HEK293T (cell line): Measurements from ENCODE around the gene CALM1.

ENCODE experiments used
- CTCF ChIA-PET: fragments of 350-600 bp; formaldehyde crosslinking; extraction: SDS; loops from one replicate; lab custom pipeline; 2021; ENCODE audit warnings: antibody characterized with exemption, inconsistent platforms; lab: Yijun Ruan, JAX
- POLR2A ChIA-PET: fragments of 350-600 bp; formaldehyde crosslinking; extraction: SDS; loops from one replicate; lab custom pipeline; 2020; ENCODE audit warnings: antibody characterized with exemption, inconsistent platforms; lab: Yijun Ruan, JAX
- DNase-seq: peaks from one replicate; pipeline ENCODE4 v3.0.0; 2012; ENCODE audit warnings: mixed read lengths; ENCODE audit errors: extremely low spot score
- ARNT ChIP-seq: fragments of 450-650 bp; IDR thresholded peaks from 2 replicates; pipeline ENCODE4 v1.6.1; 2017; ENCODE audit warnings: mild to moderate bottlenecking
- BHLHE40 ChIP-seq: fragments of 450-650 bp; IDR thresholded peaks from 2 replicates; pipeline ENCODE4 v1.6.1; 2016; ENCODE audit warnings: mild to moderate bottlenecking, moderate library complexity, borderline replicate concordance
- CTBP1 ChIP-seq: fragments of 450-650 bp; IDR thresholded peaks from 2 replicates; pipeline ENCODE4 v1.6.1; 2016; ENCODE audit warnings: borderline replicate concordance
- ELF4 ChIP-seq: fragments of 450-650 bp; IDR thresholded peaks from 2 replicates; pipeline ENCODE4 v1.6.1; 2017; ENCODE audit warnings: antibody characterized with exemption
- FOXA1 ChIP-seq: fragments of 450-650 bp; IDR thresholded peaks from 2 replicates; pipeline ENCODE4 v1.6.1; 2016; ENCODE audit warnings: mild to moderate bottlenecking
- FOXK2 ChIP-seq: fragments of 450-650 bp; IDR thresholded peaks from 2 replicates; pipeline ENCODE4 v1.6.1; 2016; ENCODE audit warnings: mild to moderate bottlenecking
- FOXM1 ChIP-seq: fragments of 450-650 bp; IDR thresholded peaks from 2 replicates; pipeline ENCODE4 v1.6.1; 2017; ENCODE audit warnings: mild to moderate bottlenecking, borderline replicate concordance
- HDGF ChIP-seq: fragments of 450-650 bp; IDR thresholded peaks from 2 replicates; pipeline ENCODE4 v1.6.1; 2017; ENCODE audit warnings: antibody characterized with exemption, borderline replicate concordance
- L3MBTL2 ChIP-seq: fragments of 450-650 bp; conservative IDR thresholded peaks from 2 replicates; pipeline ENCODE4 v1.6.1; 2016; ENCODE audit warnings: mild to moderate bottlenecking
- LEF1 ChIP-seq: fragments of 450-650 bp; IDR thresholded peaks from 2 replicates; pipeline ENCODE4 v1.6.1; 2017; ENCODE audit warnings: mild to moderate bottlenecking, borderline replicate concordance
- NFRKB ChIP-seq: fragments of 450-650 bp; IDR thresholded peaks from 2 replicates; pipeline ENCODE4 v1.6.1; 2016; ENCODE audit warnings: mild to moderate bottlenecking, moderate library complexity
- SP1 ChIP-seq: fragments of 450-650 bp; IDR thresholded peaks from 2 replicates; pipeline ENCODE4 v1.6.1; 2017
- SUZ12 ChIP-seq: fragments of 450-650 bp; IDR thresholded peaks from 2 replicates; pipeline ENCODE4 v1.6.1; 2016; ENCODE audit warnings: mild to moderate bottlenecking
- TARDBP ChIP-seq: fragments of 450-650 bp; IDR thresholded peaks from 2 replicates; pipeline ENCODE4 v1.6.1; 2016
- ZNF384 ChIP-seq: fragments of 450-650 bp; IDR thresholded peaks from 2 replicates; pipeline ENCODE4 v1.6.1; 2016
- TF ChIP-seq, protein P1 (sequence below): fragments of 450-650 bp; IDR thresholded peaks from 2 replicates; pipeline ENCODE4 v1.6.1; 2016

Gene CALM1

DNA sequence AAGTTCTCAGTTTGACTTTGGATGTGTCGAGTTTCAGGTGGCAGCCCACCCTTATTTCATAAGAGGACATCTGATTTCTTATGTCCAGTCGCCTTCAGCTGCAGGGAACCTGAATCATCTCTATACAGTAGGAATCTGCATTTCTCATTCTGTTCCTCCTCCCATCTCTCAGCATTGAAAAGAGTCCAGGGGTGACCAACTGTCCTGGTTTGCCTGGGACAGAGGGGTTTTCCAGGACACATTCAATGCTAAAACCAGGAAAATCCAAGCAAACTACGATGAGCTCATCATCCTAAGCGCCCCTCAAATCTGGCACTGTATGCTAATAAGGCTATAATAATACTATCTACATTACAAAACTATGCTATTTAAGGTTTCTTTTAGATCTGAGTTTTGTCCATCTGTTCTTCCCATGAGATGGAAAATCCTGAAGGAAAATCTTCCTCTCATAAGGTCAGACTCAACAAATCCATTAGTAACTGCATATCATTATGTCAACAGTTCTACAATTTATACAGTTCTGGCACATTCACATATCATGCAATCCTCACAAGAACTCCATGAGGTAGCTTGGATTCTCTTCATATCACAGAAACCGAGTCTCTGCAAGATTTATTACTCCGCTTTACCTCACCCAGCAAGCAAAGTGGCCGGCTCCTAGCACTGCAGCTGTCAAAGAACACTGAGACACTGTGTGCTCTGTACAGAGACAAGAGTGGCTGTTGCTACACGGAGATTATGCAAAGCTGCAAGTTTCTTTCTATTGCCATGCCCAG, 15.6 kb upstream of the CALM1 start:
- TF ChIP-seq, protein P1, sequence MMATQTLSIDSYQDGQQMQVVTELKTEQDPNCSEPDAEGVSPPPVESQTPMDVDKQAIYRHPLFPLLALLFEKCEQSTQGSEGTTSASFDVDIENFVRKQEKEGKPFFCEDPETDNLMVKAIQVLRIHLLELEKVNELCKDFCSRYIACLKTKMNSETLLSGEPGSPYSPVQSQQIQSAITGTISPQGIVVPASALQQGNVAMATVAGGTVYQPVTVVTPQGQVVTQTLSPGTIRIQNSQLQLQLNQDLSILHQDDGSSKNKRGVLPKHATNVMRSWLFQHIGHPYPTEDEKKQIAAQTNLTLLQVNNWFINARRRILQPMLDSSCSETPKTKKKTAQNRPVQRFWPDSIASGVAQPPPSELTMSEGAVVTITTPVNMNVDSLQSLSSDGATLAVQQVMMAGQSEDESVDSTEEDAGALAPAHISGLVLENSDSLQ, result peak; percentile 68
- no peak for TF ChIP-seq FOXA1
- ChIA-PET POLR2A (interaction anchor here (1.2 to 4.2 kb wide), 4 partner anchors 11 to 125 kb away, joined by 3 to 68 read pairs (median 6); partner anchors contain the start of genes CALM1 and PSMC1), CTCF (interaction anchor here (0.6 to 1.4 kb wide), 2 partner anchors 18 to 84 kb away, joined by 3 to 6 read pairs; no protein-coding TSS in a partner anchor)
- no peak for DNase-seq

DNA sequence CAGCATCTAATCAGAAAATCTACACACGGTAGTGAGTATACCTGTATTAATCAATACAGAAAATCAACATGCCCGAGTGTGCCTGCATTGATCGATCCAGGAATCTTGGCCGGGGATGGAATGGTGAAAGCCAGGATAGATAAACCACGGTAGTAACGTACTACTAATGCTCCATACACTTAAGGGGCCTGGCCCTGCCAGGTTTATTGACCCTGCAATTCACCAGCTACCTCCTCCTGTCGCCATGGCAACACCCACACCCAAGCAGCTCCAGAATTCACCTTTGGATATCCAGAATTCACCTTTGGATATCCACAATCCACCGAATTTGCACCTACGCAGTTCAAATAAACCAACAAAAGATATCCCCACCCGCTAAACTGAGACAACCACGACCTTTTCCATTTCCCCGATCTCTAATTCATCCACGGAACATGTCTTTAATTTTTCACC, 14.8 kb upstream of the CALM1 start:
- POLR2A ChIA-PET, result interaction anchor here (0.6 to 4.2 kb wide), 7 partner anchors 7 to 84 kb away, joined by 3 to 68 read pairs (median 4); partner anchors contain the start of gene CALM1
- CTCF ChIA-PET, result interaction anchor here (1.4 kb wide), 1 partner anchor 18 kb away, joined by 6 read pairs; no protein-coding TSS in a partner anchor
- TF ChIP-seq BHLHE40, result no peak
- TF ChIP-seq LEF1, result no peak
- TF ChIP-seq, protein P1, result no peak
- TF ChIP-seq NFRKB, result no peak
- DNase-seq, result peak; percentile 28

DNA sequence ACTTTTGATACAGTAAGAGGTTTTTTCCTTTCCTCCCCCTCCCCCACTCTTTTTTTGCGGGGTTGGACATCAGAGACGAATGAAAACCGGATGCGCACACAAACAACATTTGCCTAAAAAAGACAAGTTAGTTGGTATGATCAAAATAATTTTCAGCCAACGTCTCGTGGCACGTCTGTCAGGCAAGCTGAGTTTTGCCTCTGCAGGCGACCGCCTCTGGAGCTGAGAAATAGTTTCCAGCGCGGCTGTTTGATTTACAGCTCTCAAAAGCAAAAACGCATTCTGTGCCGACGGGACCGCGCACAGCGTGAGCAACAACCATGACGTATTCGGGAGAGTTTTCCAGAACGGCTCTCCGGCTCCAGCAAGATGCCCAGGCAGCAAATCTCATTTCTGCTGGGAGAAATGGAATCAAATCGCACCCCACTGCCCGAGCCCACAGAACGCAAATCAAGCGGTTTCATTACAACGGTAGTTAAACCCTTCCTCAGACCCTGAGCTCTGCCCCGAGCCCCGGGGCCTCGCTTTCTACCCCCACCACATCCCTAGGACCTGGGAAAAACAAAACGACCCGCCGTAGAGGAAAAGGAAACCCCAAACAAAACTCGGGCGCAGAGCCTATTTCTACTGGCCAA, 14.2 kb upstream of the CALM1 start:
- ChIA-PET POLR2A (interaction anchor here (0.6 to 4.2 kb wide), 8 partner anchors 8 to 84 kb away, joined by 3 to 68 read pairs (median 4); partner anchors contain the start of gene CALM1), CTCF (no interaction called here)
- TF ChIP-seq NFRKB (no peak), ELF4 (no peak)
- TF ChIP-seq, protein P1, result peak; percentile 88
- DNase-seq, result peak; percentile 63

DNA sequence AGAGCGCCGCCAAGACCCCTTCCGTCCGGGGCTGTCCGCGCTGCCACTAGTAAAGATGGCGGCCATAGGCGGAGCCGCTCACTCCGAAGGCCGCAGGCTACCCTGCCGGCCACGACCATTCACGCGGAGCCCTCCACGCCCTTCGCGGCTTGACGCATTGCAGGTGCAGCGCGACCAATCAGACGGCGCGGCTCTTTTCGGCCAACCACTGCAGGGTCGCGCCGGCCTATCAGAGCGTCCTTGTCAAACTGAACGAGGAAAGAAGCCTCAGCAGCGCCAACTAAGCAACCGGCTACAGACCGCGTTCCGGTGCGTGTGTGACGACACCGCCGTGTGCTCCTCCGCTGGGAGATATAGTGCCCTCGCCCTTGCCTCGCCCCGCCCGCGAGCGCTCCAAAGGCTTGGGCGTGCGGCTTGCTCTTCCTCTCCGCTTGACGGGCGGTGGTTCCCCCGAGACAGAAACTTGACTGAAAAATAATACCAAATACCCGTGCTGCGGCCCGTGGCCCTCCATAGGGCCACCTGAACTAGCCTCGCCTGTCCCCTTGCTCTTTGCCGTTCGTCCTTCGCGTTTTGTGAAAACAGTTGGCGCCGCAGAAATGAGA, 13.6 kb upstream of the CALM1 start:
- DNase-seq, result peak; percentile 92
- TF ChIP-seq ZNF384, result no peak
- TF ChIP-seq SUZ12, result no peak
- TF ChIP-seq TARDBP, result peak; percentile 72
- no peak for TF ChIP-seq HDGF
- TF ChIP-seq NFRKB, result peak; percentile 93
- TF ChIP-seq FOXA1, result no peak
- no peak for TF ChIP-seq FOXM1
- TF ChIP-seq, protein P1, result peak; percentile 36
- no peak for TF ChIP-seq ARNT
- TF ChIP-seq L3MBTL2, result peak; percentile 87
- TF ChIP-seq CTBP1, result peak; percentile 89
- peak; percentile 50; the same call in 1 of the 2 replicates for TF ChIP-seq ELF4
- CTCF ChIA-PET, result no interaction called here
- POLR2A ChIA-PET, result interaction anchor here (0.6 to 4.2 kb wide), 20 partner anchors 9 to 405 kb away, joined by 3 to 68 read pairs (median 3); partner anchors contain the start of gene CALM1

DNA sequence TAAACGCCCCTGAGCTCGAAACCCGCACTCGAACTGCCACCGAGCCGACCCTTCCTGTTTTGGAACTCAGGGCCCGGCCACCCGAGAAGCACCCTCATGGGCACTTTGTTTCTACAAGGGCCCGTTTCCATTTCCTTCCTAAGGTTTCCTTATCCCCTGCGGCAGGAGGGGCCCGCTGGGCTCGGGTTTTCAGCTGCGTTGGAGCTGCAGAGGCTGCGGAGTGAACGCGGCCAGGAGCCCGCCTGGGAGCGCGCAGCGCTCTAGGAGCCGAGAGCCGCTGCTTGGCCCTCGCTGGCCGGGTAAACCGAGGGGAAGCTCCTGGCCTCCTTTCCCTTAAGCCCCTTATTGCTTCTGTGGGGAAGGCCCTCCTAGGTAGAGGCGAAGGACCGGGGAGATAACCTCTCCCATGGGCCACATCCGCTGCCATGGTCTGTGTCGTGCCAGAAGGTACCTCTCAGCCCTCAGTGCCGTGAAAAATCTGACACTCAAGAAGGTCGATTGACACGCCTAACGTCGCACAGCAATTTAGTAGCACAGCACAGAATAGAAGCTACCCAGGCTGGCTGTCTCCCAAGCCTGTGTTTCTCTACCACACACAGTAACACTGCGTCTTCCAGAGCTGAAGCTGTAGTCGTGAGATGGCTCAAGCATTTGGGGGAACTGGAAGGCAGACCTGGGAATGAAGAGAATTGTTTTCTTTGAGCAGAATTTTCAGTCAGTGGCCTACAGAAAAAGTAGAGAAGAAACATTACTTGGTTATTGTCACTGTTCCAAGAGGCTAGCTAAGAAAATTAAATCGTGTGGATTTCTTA, 12.9 kb upstream of the CALM1 start:
- ChIA-PET CTCF (no interaction called here), POLR2A (interaction anchor here (0.6 to 4.2 kb wide), 19 partner anchors 8 to 404 kb away, joined by 3 to 68 read pairs (median 3); partner anchors contain the start of gene CALM1)
- DNase-seq, result peak; percentile 45
- TF ChIP-seq FOXK2, result no peak
- TF ChIP-seq SUZ12, result no peak
- no peak for TF ChIP-seq SP1
- TF ChIP-seq CTBP1, result no peak
- no peak for TF ChIP-seq NFRKB
- no peak for TF ChIP-seq ELF4
- TF ChIP-seq FOXA1, result no peak
- no peak for TF ChIP-seq TARDBP
- TF ChIP-seq, protein P1, result no peak
- no peak for TF ChIP-seq LEF1
- no peak for TF ChIP-seq FOXM1
- TF ChIP-seq HDGF, result no peak
- TF ChIP-seq BHLHE40, result no peak
- TF ChIP-seq L3MBTL2, result no peak
- no peak for TF ChIP-seq ARNT
- TF ChIP-seq ZNF384, result no peak
